Cortex of kidney (tissue), 1 donor: Measurements from ENCODE around the gene STIM1.
"Not testable (repeated sequence)": the region's sequence is repeated elsewhere in the genome, so short reads cannot be mapped to it uniquely, and the experiment has no call there.

Experiments
- DNase-seq: peaks from one replicate; lab custom pipeline; 2025; lab: John Stamatoyannopoulos, UW

Gene STIM1

DNA sequence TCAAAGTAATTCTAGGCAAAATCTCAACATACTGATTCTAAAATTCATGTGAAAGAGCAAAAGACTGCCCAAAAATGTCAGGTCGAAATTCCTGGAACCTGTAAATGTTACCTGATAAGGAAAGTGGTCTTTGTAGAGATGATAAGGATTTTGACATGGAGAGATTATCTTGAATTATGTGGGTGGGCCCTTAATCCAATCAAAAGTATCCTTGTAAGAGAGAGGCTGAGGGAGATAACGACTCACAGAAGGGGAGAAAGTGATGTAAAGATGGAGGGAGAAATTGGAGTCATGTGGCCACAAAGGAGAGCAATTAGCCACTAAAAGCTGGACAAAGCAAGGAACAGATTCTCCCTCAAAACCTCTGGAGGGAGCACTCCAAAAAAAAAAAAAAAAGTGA, 259.7 kb downstream of the STIM1 start:
- no peak for DNase-seq

- no peak for DNase-seq
Measured at GRCh38 chr11:4118107-4118506, 262.6 kb downstream of the STIM1 start.

- no peak for DNase-seq
Measured at GRCh38 chr11:4123218-4123617, 267.8 kb downstream of the STIM1 start.

DNA sequence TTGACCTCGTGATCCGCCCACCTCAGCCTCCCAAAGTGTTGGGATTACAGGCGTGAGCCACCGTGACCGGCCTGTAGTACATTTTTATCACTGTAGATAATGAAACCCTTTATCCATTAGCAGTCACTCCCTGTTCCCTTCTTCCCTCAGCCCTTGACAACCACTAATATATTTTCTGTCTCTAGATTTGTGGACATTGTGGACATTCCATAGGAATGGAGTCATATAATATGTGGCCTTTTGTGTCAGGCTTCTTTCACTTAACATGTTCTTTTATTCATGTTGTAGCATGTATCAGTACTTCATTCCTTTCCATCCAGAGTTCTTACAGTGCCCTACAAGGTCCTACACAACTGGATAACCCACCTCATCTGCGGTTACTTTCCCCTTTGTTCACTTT, 269.7 kb downstream of the STIM1 start:
- DNase-seq: no peak

DNA sequence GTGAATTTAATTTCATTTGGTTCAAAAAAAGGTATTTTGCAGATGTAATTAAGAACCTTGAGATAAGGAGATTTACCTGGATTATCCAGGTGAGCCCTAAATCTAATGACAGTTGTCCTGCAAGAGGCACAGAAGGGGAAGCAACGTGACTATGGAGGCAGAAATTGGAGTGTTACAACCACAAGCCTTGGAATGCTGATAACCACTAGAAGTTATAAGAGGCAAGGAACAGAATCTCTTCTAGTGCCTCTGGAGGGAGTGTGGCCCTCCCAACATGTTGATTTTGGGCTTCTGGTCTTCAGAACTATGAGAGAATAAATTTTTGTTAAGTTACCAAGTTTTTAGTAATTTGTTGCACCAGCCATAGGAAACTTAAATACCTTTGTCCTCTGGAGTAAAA, 271.9 kb downstream of the STIM1 start:
- DNase-seq: no peak

DNA sequence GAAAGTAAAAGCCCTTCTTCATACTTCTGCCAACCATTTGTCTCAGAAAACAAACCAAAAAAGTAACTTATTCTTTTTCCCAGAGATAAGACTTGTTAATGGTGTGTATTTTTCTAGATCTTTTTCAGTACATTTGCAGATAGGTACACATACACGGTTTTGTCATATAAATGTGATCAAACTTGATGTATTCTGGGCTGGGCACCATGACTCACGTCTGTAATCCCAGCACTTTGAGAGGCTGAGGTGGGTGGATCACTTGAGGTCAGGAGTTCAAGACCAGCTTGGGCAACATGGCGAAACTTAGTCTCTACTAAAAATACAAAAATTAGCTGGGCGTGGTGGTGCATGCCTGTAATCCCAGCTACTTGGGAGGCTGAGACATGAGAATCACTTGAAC, 274.8 kb downstream of the STIM1 start:
- not testable (repeated sequence) for DNase-seq

DNA sequence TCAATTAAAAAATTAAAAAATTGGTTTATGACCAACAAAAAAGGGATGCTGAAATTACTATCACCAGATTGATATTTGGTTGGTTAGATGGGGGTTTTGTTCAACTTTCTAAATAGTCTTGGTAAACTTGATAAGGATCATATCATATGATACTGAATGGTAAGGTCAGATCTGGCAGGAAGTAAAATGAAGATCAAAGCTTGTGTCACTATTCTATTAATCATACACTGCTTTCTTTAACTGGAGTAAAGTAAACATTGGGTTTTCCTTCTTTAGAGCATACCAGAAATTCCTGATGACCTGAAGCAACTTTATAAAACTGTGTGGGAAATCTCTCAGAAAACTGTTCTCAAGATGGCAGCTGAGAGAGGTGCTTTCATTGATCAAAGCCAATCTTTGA, 279.3 kb downstream of the STIM1 start:
- no peak for DNase-seq

DNA sequence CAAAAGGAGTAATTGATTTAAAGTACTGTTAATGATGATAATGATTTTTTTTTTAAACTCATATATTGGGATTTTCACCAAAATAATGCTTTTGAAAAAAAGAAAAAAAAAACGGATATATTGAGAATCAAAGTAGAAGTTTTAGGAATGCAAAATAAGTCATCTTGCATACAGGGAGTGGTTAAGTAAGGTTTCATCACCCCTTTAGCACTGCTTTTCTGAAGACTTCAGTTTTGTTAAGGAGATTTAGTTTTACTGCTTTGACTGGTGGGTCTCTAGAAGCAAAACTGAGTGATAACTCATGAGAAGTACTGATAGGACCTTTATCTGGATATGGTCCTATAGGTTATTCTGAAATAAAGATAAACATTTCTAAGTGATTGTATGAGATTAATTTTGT, 283.0 kb downstream of the STIM1 start:
- no peak for DNase-seq

DNA sequence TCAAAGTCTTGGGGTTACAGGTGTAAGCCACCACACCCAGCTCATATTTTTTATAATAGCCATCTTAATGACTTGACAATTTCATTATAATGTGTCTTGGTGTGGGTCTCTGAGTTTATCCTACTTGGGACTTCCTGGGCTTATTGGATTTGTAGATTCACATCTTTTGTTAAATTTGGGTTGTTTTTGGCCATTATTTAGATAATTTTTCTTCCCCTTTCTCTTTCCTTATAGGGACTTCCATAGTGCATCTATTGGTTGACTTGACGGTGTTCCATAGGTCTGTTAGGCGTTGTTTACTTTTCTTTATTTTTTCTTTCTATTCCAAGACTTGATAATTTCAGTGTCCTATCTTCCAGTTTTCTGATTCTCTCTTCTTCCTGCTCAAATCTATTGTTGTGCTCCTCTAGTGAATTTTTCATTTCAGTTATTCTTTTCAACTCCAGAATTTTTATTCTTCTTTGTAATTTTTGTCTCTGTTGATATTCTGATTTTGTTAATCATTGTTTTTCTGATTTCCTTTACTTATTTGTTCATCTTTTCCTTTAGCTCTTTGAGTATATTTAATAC, 284.7 kb downstream of the STIM1 start:
- DNase-seq: no peak
